GM18858 (cell line): ENCODE results near the gene H2BK1.

Source experiments
- ATAC-seq: cut with Tn5 transposase; IDR thresholded peaks from one replicate; pipeline ENCODE4 v1.9.1; 2021; ENCODE audit not compliant: unreplicated experiment

H2BK1 gene

DNA sequence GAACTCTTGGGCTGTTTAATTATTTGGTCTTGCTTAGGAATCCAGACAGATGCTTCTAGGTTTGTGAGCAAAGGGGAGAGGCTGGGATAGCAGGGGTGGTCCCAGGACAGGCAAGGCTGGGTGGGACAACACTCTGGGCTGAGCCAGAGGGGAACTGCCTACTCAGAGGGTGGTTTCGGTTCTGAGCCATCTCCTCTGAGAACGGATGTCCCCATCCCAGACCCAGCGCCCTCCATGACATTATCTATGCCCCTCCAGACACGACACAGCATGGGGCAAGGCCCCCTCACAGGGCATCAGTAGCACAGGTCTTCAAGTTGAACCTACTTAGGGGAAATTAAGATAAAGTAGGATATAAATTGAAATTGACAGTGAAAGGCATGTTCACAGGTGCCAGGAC is 30.3 kb downstream of the H2BK1 start:
- no peak for ATAC-seq

GRCh38 chr7:151179287-151179860 is 30.9 kb downstream of the H2BK1 start:
- ATAC-seq = no peak

- ATAC-seq = no peak
Measured at GRCh38 chr7:151178831-151179230, 31.5 kb downstream of the H2BK1 start.

DNA sequence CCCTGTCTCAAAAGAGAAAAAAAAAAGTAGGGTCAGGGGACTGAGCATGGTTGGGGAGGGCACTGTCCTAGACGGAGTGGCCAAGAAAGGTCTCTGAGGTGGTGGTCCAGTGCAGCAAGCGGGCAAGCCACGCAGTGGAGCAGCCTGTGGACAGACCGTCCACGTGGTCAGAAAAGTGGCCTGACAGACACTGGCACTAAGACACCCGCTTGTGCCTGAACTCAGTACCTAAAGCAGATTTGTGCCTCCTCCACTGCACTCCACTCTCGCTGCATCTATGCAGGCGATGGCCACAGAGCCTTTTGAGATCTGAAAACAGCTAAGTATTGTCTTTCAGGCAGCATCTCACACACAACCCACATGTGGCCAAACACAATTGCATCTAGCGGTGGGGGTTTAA is 32.1 kb downstream of the H2BK1 start:
- ATAC-seq = no peak

GRCh38 chr7:151177310-151177709 is 33.0 kb downstream of the H2BK1 start:
- no peak for ATAC-seq

GRCh38 chr7:151176401-151176800 is 33.9 kb downstream of the H2BK1 start:
- ATAC-seq = no peak

- no peak for ATAC-seq
Measured at GRCh38 chr7:151175793-151176311, 34.4 kb downstream of the H2BK1 start.

DNA sequence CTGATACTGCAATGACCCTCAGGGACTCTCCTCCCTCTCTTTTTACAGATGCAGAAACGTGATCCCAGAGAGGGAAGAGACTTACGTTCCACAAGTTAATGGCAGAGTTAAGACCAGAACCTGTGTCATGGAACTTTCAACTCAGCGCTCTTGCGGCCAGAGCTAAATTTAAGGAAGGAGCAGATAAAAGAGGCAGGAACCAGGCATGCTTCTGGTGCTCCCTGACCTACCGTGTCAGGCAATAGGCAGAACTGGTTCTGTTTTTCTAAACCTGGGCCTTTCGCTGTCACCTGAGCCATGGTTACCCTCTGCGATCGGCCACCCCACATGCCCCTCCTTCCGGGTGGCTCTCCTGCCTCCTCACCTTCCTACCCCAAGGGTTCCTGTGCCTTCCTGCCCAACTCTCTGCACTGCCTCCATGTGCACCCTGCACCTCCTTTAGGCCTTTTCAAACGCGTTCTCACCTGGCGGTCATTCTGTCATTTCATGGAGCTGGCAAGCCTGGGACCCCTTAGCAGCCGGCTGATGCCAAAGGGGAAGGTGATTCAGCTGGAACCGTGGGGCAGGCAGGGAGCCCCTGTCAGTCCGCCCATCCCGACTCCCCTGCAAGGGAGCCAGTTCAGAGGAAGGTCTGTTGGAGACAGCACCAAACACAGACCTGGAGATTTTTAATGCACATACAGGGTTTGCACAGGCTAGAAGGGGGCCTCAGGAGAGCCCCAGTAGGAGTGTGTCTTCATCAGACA is 35.1 kb downstream of the H2BK1 start:
- ATAC-seq = no peak

GRCh38 chr7:151174246-151175046 is 35.8 kb downstream of the H2BK1 start:
- ATAC-seq = no peak

- no peak for ATAC-seq
Measured at GRCh38 chr7:151173386-151174245, 36.7 kb downstream of the H2BK1 start.

DNA sequence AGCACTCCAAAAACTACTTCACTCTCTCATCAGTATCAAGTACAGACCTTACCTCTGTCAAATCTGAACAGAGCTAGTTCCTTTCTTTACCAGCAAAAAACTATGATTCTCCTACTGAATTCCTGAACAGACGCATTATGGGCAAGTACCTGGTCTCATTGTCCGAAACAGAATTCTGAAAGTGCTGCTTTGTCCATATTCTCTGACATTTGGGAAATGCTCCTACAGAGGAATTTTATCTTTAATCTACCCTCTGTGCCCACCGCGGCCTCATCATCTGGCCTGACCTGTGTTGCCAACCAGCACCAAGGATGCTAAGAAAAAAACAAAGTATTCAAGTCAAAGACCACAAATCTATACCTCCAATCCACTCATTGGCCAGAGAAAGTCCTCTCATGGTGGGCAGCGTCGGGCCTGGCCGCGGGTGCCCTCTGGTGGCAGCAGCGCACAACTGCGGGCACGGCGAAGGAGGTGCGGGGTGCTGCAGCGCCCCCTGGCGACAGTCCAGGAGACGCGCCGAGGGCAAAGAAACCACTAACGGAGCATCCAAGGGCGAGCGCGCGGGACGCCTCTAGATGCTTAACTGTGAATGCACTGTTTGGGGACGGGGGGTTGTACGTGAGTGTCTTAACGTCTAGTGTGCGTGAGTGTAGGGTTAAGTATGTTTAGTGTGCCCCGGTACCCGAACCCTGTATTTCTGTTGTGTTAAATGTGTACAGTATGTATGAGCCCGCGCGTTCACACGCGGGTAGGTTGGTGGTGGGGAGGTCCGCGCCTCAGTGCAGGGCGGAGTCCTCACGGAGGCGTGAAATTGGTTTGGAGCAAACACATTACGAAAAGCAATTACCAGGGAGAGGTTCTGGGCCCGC is 37.8 kb downstream of the H2BK1 start:
- peak; percentile 59 for ATAC-seq

- ATAC-seq = no peak
Measured at GRCh38 chr7:151168787-151169162, 41.5 kb downstream of the H2BK1 start.

GRCh38 chr7:151168003-151168786 is 42.1 kb downstream of the H2BK1 start:
- ATAC-seq = no peak

GRCh38 chr7:151167197-151167961 is 42.9 kb downstream of the H2BK1 start, which contains the start of gene GBX1:
Gene GBX1 (minus strand): TSS chr7:151167694. CDS start chr7:151167548, 146 bp downstream.
- no peak for ATAC-seq

GRCh38 chr7:151166629-151167196 is 43.6 kb downstream of the H2BK1 start:
- ATAC-seq = no peak

GRCh38 chr7:151161757-151162156 is 48.5 kb downstream of the H2BK1 start:
- ATAC-seq = no peak
